RPMI7951 (cell line): ENCODE results near the gene C9orf57. TPM values are rescaled to one million over a fixed set of nuclear protein-coding genes. Genes with fewer than 3 reads are reported as not detected.
"Not testable (repeated sequence)": the region's sequence is repeated elsewhere in the genome, so short reads cannot be mapped to it uniquely, and the experiment has no call there.

Experiments used
- DNase-seq: peaks from one replicate; pipeline ENCODE4 v3.0.0-alpha.2; 2012; ENCODE audit warnings: low read depth
- total RNA-seq: library from RNA; depleted of rRNA; stranded (reverse); fragments of >200 nt; shearing (Covaris generic); gene quantifications from 2 replicates; pipeline ENCODE4 v1.2.3, GENCODE V29; 2014; rRNA removed

Gene C9orf57
- total RNA-seq, 1 experiment from 2014 or later = not detected

- no peak for DNase-seq
Measured at GRCh38 chr9:72023596-72023995, 36.8 kb downstream of the C9orf57 start.

- DNase-seq = peak; percentile 52
Measured at GRCh38 chr9:72022841-72023240, 37.6 kb downstream of the C9orf57 start.

DNA sequence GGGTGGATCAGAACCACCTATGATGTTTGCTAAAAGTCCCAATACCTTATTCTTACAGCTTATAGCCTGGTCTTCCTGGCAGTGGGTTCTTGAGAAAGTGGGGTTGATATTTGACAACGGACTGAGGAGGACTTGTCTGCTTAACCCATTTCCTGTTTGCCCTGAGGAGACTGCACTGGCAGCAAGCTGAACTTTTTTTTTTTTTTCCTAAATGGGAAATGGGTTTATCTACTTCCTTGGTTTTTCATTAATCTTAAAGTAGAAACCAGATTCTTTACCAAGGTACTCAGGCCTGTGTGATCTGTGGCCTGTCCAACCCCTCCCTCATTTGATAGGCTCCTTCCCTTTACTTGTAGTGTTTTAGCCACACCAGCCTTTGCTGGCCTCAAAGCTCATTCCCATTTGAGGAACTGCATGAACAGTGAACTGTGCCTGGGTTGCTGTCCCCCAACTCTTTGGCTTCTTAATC lies 47.1 kb downstream of the C9orf57 start:
- no peak for DNase-seq

- DNase-seq = no peak
Measured at GRCh38 chr9:72012646-72013045, 47.8 kb downstream of the C9orf57 start.

DNA sequence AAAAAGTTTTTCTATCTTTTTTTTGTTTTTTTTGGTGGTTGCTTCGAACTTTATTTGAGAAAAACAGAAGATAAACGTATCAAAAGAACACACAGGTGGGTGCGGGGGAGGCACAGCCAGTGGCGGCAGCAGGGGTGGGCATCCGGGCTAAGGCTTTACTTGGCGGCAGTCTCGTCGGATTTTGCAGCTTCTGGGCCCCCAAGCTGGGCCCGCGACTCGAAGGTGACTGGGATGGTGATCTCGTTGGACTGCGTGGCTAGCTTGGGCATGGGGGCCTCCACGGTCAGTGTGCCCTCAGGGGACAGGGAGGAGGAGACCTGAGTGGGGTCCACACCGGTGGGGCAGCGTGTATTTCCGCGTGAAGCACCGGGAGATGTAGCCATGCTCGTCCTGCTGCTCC lies 52.7 kb downstream of the C9orf57 start:
- DNase-seq = not testable (repeated sequence)

DNA sequence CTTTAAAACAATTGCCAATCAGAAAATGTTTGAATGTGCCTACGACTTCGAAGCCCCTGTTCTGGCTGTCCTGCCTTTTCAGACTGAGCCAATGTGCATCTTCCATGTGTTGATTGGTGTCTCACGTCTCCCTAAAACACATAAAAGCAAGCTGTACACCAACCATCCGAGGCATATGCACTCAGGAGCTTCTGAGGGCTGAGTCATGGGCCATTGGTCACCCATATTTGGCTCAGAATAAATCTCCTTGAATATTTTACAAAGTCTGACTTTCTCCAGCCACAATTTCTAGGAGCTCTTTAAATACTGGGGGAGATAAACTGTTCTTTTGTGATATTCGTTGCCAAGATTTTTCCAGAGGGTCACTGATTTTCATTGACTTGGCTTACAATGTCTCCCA lies 53.9 kb downstream of the C9orf57 start:
- peak; percentile 5 for DNase-seq

GRCh38 chr9:72005451-72005850 lies 55.0 kb downstream of the C9orf57 start:
- DNase-seq = no peak

Other genes starting within 250 kb of the C9orf57 start
- 12.0 and 14.5 TPM in 2 replicates for gene ABHD17B, start 149.4 kb downstream of the C9orf57 start, total RNA-seq
- 10.8 and 16.6 TPM in 2 replicates for gene C9orf85, start 149.0 kb downstream of the C9orf57 start, total RNA-seq
- under 0.01 and 0.20 TPM in 2 replicates for gene GDA, start 88.8 kb upstream of the C9orf57 start, total RNA-seq